H1 (cell line): Measurements from ENCODE around the gene GNL2. TPM values are rescaled to one million over a fixed set of nuclear protein-coding genes. Genes with fewer than 3 reads are reported as not detected.

Source experiments
- CTCF ChIA-PET: fragments of 300-600 bp; sonication (Branson Sonifier 250); formaldehyde crosslinking; loops from one replicate; lab custom pipeline; 2021; ENCODE audit not compliant: partially characterized antibody; lab: Charles Lee
- POLR2A ChIA-PET: fragments of 300-600 bp; sonication (Branson Sonifier 250); formaldehyde crosslinking; loops from one replicate; lab custom pipeline; 2021; ENCODE audit warnings: inconsistent platforms; ENCODE audit not compliant: partially characterized antibody; lab: Charles Lee
- DNase-seq, 2 experiments: peaks; one replicate each; pipeline versions ENCODE4 v3.0.0 to v3.0.0-alpha.2; 2010 to 2022; ENCODE audit warnings: low spot score in 2 of 2, low read depth in 1 of 2, mixed read lengths in 1 of 2
- FAIRE-seq: peaks from 2 replicates; lab custom pipeline; 2011; peaks lifted over from hg19 to GRCh38; lab: Jason Lieb, UNC
- H2AFZ ChIP-seq: 2 replicates; pipeline ENCODE4 v1.8.1; 2012; ENCODE audit warnings: low read length, inconsistent platforms
- H2AK5ac ChIP-seq: 2 replicates; pipeline ENCODE4 v1.6.1; 2013; ENCODE audit warnings: low read depth, low read length
- H2BK120ac ChIP-seq: replicated peaks from 2 replicates; pipeline ENCODE3; 2013; ENCODE audit warnings: low read depth, low read length, inconsistent platforms
- H2BK12ac ChIP-seq: 2 replicates; pipeline ENCODE4 v1.6.1; 2013; ENCODE audit warnings: low read depth, low read length
- H2BK15ac ChIP-seq: 2 replicates; pipeline ENCODE4 v1.6.1; 2013; ENCODE audit warnings: low read length
- H2BK20ac ChIP-seq: 2 replicates; pipeline ENCODE4 v1.6.1; 2013; ENCODE audit warnings: low read length
- H2BK5ac ChIP-seq: 2 replicates; pipeline ENCODE4 v1.6.1; 2013; ENCODE audit warnings: low read depth, low read length
- H3K14ac ChIP-seq: 2 replicates; pipeline ENCODE4 v1.6.1; 2013; ENCODE audit warnings: inconsistent platforms; ENCODE audit not compliant: insufficient read length
- H3K18ac ChIP-seq: 2 replicates; pipeline ENCODE4 v1.6.1; 2013; ENCODE audit warnings: low read length; ENCODE audit errors: extremely low read depth
- H3K23ac ChIP-seq: 2 replicates; pipeline ENCODE4 v1.6.1; 2013; ENCODE audit warnings: inconsistent platforms; ENCODE audit not compliant: insufficient read length
- H3K23me2 ChIP-seq: 2 replicates; pipeline ENCODE4 v1.6.1; 2013; ENCODE audit warnings: low read depth, low read length
- H3K27ac ChIP-seq: 2 replicates; pipeline ENCODE4 v1.6.1; 2011; ENCODE audit warnings: low read depth, low read length, inconsistent platforms
- H3K27me3 ChIP-seq, 4 experiments: replicated peaks in 1 of 4; 1 replicate in 1 of 4; 2 replicates in 3 of 4; pipeline versions ENCODE4 v1.6.1 to v1.8.1; 2011 to 2013; ENCODE audit warnings: low read length in 3 of 4, mild to moderate bottlenecking in 3 of 4, inconsistent platforms in 2 of 4, mixed read lengths in 2 of 4, moderate library complexity in 1 of 4; ENCODE audit not compliant: control insufficient read depth in 3 of 4, insufficient read depth in 3 of 4; ENCODE audit errors: extremely low read depth in 1 of 4
- H3K36me3 ChIP-seq, 4 experiments: 2 replicates each; pipeline versions ENCODE4 v1.6.1 to v1.8.1; 2011 to 2013; ENCODE audit warnings: mild to moderate bottlenecking in 4 of 4, low read length in 3 of 4, moderate library complexity in 2 of 4, control low read depth in 1 of 4, inconsistent platforms in 1 of 4; ENCODE audit not compliant: insufficient read depth in 4 of 4, control insufficient read depth in 2 of 4
- H3K4ac ChIP-seq: replicated peaks from 2 replicates; pipeline ENCODE3; 2013; ENCODE audit warnings: low read length, low read depth, mixed read lengths, inconsistent platforms; ENCODE audit not compliant: insufficient read length
- H3K4me1 ChIP-seq, 4 experiments: replicated peaks in 1 of 4; 1 replicate in 1 of 4; 2 replicates in 3 of 4; pipeline versions ENCODE4 v1.6.1 to v1.8.1; 2011 to 2013; ENCODE audit warnings: low read length in 3 of 4, inconsistent platforms in 2 of 4, mixed read lengths in 1 of 4; ENCODE audit not compliant: insufficient read depth in 4 of 4, control insufficient read depth in 3 of 4
- H3K4me2 ChIP-seq, 2 experiments: 2 replicates each; pipeline versions ENCODE4 v1.6.1 to v1.8.1; 2011 to 2013; ENCODE audit warnings: low read depth in 2 of 2, low read length in 2 of 2, control low read depth in 1 of 2, inconsistent platforms in 1 of 2, mild to moderate bottlenecking in 1 of 2; ENCODE audit not compliant: insufficient read depth in 1 of 2
- H3K4me3 ChIP-seq, 4 experiments: fragments of 200-600, 300-600 bp in 1 of 4; sonication (generic), shearing (Covaris generic), sonication (Bioruptor Twin) in 1 of 4; 2 replicates each; pipeline versions ENCODE4 v1.5.1 to v1.8.1; 2011 to 2016; ENCODE audit warnings: low read length in 4 of 4, low read depth in 3 of 4, control low read depth in 2 of 4, inconsistent platforms in 2 of 4, mild to moderate bottlenecking in 2 of 4, mixed read lengths in 1 of 4, moderate library complexity in 1 of 4; ENCODE audit not compliant: insufficient read depth in 2 of 4; ENCODE audit errors: extremely low read depth in 1 of 4
- H3K56ac ChIP-seq: replicated peaks from 2 replicates; pipeline ENCODE3; 2013; ENCODE audit warnings: low read depth, mild to moderate bottlenecking, mixed read lengths, low read length, inconsistent platforms; ENCODE audit not compliant: insufficient read length
- H3K79me1 ChIP-seq: 2 replicates; pipeline ENCODE4 v1.6.1; 2013; ENCODE audit warnings: low read depth, low read length, control low read depth
- H3K79me2 ChIP-seq, 2 experiments: 2 replicates each; pipeline versions ENCODE4 v1.6.1 to v1.8.1; 2012 to 2013; ENCODE audit warnings: low read length in 2 of 2, mild to moderate bottlenecking in 2 of 2, inconsistent platforms in 1 of 2; ENCODE audit not compliant: insufficient read depth in 2 of 2, control insufficient read depth in 1 of 2
- H3K9ac ChIP-seq, 4 experiments: replicated peaks in 1 of 4; 1 replicate in 1 of 4; 2 replicates in 3 of 4; pipeline versions ENCODE4 v1.6.1 to v1.8.1; 2011 to 2013; ENCODE audit warnings: low read depth in 3 of 4, low read length in 3 of 4, control low read depth in 2 of 4, mild to moderate bottlenecking in 2 of 4, moderate library complexity in 2 of 4, inconsistent platforms in 1 of 4; ENCODE audit errors: extremely low read depth in 1 of 4
- H3K9me3 ChIP-seq, 2 experiments: 2 replicates each; pipeline versions ENCODE4 v1.6.1 to v1.8.1; 2012 to 2013; ENCODE audit warnings: mild to moderate bottlenecking in 2 of 2, moderate library complexity in 2 of 2, control low read depth in 1 of 2, inconsistent platforms in 1 of 2, low read depth in 1 of 2, low read length in 1 of 2, mixed read lengths in 1 of 2; ENCODE audit not compliant: insufficient read depth in 2 of 2
- H4K20me1 ChIP-seq, 2 experiments: replicated peaks in 1 of 2; 2 replicates each; pipeline versions ENCODE3 to v1.8.1; 2011 to 2013; ENCODE audit warnings: inconsistent platforms in 2 of 2, low read length in 2 of 2, mild to moderate bottlenecking in 1 of 2; ENCODE audit not compliant: insufficient read depth in 2 of 2, control insufficient read depth in 1 of 2
- H4K5ac ChIP-seq: 2 replicates; pipeline ENCODE4 v1.6.1; 2013; ENCODE audit warnings: low read length, low read depth, mixed read lengths, inconsistent platforms; ENCODE audit not compliant: insufficient read length
- H4K8ac ChIP-seq: 2 replicates; pipeline ENCODE4 v1.8.0; 2013; ENCODE audit warnings: mild to moderate bottlenecking, moderate library complexity, low read length, inconsistent platforms; ENCODE audit not compliant: insufficient read depth; ENCODE audit errors: extremely low read depth
- H4K91ac ChIP-seq: replicated peaks from 2 replicates; pipeline ENCODE3; 2013; ENCODE audit warnings: low read length, mixed read lengths, inconsistent platforms; ENCODE audit not compliant: insufficient read length
- CBX5 ChIP-seq: fragments of 300-800, 300-1000 bp; sonication (generic); IDR thresholded peaks from 2 replicates; pipeline ENCODE4 v1.7.1; 2016; ENCODE audit warnings: antibody characterized with exemption, low read length, low read depth
- POLR2AphosphoS5 ChIP-seq: IDR thresholded peaks from 2 replicates; pipeline ENCODE4 v1.6.1; 2011; ENCODE audit warnings: low read depth, low read length
- SAP30 ChIP-seq: fragments of 300-600 bp; sonication (generic); IDR thresholded peaks from 2 replicates; pipeline ENCODE4 v1.7.1; 2012; ENCODE audit warnings: low read length, moderate library complexity, mild to moderate bottlenecking, inconsistent platforms; ENCODE audit not compliant: insufficient read depth, insufficient replicate concordance
- TCF12 ChIP-seq: IDR thresholded peaks from 2 replicates; pipeline ENCODE4 v1.6.1; 2011; ENCODE audit warnings: low read depth, mild to moderate bottlenecking, low read length
- WGBS, 2 experiments: shearing (Covaris generic) in 1 of 2; methylation state at CpG; one replicate each; pipeline versions ENCODE4 v1.1.6 to v1.1.7; 2013 to 2015; ENCODE audit warnings: low lambda C conversion rate in 2 of 2, mixed read lengths in 2 of 2, inconsistent platforms in 1 of 2, low coverage in 1 of 2, missing lambda C conversion rate in 1 of 2; ENCODE audit not compliant: insufficient replicate concordance in 2 of 2, insufficient coverage in 1 of 2, insufficient read length in 1 of 2; ENCODE audit errors: extremely low coverage in 1 of 2, missing lambda C conversion rate in 1 of 2; 5-methylcytosine and 5-hydroxymethylcytosine counted together
- long read RNA-seq, 2 experiments: library from RNA in 1 of 2; library from capped mRNA in 1 of 2; stranded (forward); transcript quantifications; one replicate each; pipeline ENCODE4 v2.0.0, GENCODE V29; 2021; ENCODE audit warnings: inconsistent platforms in 1 of 2
- polyA minus RNA-seq, 3 experiments: library from RNA; depleted of rRNA, polyadenylated mRNA; stranded (reverse); fragments of >200 nt; gene quantifications; 1 replicate in 2 of 3; 2 replicates in 1 of 3; pipeline ENCODE4 v1.2.3, GENCODE V29; 2011
- polyA plus RNA-seq, 7 experiments: library from polyadenylated mRNA; depleted of rRNA in 3 of 7; stranded (reverse) in 5 of 7; unstranded in 2 of 7; fragments of >200 nt in 5 of 7; fragments of 200-250 nt in 2 of 7; gene quantifications; 1 replicate in 5 of 7; 2 replicates in 1 of 7; 4 replicates in 1 of 7; pipeline versions ENCODE4 v1.2.1 to v1.2.3, GENCODE V29; 2011 to 2013; ENCODE audit warnings: missing spikeins in 2 of 7, mixed read lengths in 2 of 7
- total RNA-seq: library from RNA; stranded (reverse); fragmentation: NEBNext Ultra II Directional; extraction: Animal tissue kit (Norgen Biotek cat#: 25700); gene quantifications from 2 replicates; pipeline ENCODE4 v1.2.1, GENCODE V29; 2021
- TF ChIP-seq, protein P1 (sequence below): IDR thresholded peaks from 2 replicates; pipeline ENCODE4 v1.6.1; 2012; ENCODE audit warnings: inconsistent platforms
- TF ChIP-seq, protein P2 (sequence below): IDR thresholded peaks from 2 replicates; pipeline ENCODE4 v1.6.1; 2012; ENCODE audit warnings: inconsistent platforms

GNL2 gene
- total RNA-seq (88.3 and 95.6 TPM in 2 replicates), polyA plus RNA-seq (2011; rRNA removed) (14.0 and 22.2 TPM in 2 replicates), polyA minus RNA-seq (2011; rRNA and poly(A)+ RNA removed) (61.5 and 65.6 TPM in 2 replicates)
- polyA plus RNA-seq (2011; cell fraction: cytosol; rRNA removed): 48.1 TPM
- polyA plus RNA-seq (2011; cell fraction: nucleus; rRNA removed): 42.9 TPM
- 99.8 to 147 TPM (median 109 TPM) in 4 replicates for polyA plus RNA-seq (2012, experiment 1 of 2)
- 5.4 TPM for polyA plus RNA-seq (2012, experiment 2 of 2)
- polyA plus RNA-seq (2013, experiment 1 of 2): 160 TPM
- 161 TPM for polyA plus RNA-seq (2013, experiment 2 of 2)
- polyA minus RNA-seq (2011; cell fraction: cytosol; rRNA and poly(A)+ RNA removed): 62.8 TPM
- 123 TPM for polyA minus RNA-seq (2011; cell fraction: nucleus; rRNA and poly(A)+ RNA removed)
- long read RNA-seq, experiment 1, transcript GNL2-201 (16 exons, 2,334 nt): major isoform, 11 of 29 reads
- long read RNA-seq, experiment 1, transcript GNL2-202 (4 exons, 2,409 nt): minor isoform, 5 of 29 reads
- long read RNA-seq, experiment 1, partial matches to known transcripts: 6 of 29 reads
- long read RNA-seq, experiment 1, other reads (novel, unspliced or antisense): 3 of 29 reads
- long read RNA-seq, experiment 2, transcript GNL2-201 (16 exons, 2,334 nt): major isoform, 66 of 93 reads
- long read RNA-seq, experiment 2, transcript GNL2-202 (4 exons, 2,409 nt): minor isoform, 14 of 93 reads
- long read RNA-seq, experiment 2, partial matches to known transcripts: 10 of 93 reads
- long read RNA-seq, experiment 2, other reads (novel, unspliced or antisense): 3 of 93 reads

DNA sequence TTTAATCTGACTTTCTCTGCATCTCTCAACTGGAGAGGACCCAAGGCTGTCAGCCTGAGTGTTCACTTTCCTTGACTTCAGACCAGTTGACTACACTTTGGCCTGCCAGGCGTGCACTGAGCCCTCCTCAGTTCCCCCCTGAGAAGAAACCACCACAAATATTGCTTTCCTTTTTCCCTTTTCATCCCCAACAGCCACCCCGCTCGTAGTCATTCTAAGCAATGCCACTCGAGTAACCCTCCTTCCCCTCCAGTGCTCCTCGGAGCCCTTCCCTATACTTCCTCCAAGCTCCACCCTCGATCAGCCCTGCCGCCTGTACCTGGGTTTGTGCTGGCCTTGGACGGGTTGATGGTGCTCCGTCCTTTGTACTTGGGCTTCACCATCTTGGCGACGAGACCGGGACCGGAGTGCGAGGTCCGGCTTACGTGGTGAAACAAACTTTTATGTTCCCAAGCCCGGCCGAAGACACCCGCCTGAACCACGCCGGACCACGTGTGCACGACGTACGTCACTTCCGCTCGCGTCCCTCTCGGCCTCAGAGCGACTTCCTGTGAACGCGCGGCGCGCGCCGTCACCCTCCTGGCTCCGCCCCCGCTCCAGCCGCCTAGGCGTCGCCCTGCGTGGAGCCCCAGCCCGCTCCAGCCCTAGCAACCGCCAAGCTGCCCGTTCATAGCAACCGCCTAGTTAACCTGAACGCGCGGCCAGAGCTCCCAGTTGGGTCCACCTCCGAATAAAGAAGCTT, at the start of gene GNL2:
TSS of gene GNL2 (minus strand) at position 498 of the 742 bp plus-strand sequence. CDS start at position 383, 115 bp downstream.
- Histone ChIP-seq H2BK12ac (no peak within 1 kb of the TSS), H2BK20ac (no peak within 1 kb of the TSS), H4K8ac (peak within 1 kb of the TSS; percentile 93; the same call in 1 of the 2 replicates), H3K4me3 (peak within 1 kb of the TSS; percentile 80 to 97 (median 96)), H3K79me1 (peaks cover 12% of the 10 kb centered on the region), H3K27me3 (peaks cover 0 to 3% (median 0%) of the 10 kb centered on the region in 4 experiments; a peak in 2 of 7 replicates), H2BK5ac (peak within 1 kb of the TSS; percentile 90; the same call in 1 of the 2 replicates), H2BK120ac (no peak within 1 kb of the TSS), H4K5ac (peak within 1 kb of the TSS; percentile 56), H3K56ac (peak within 1 kb of the TSS; percentile 9), H3K79me2 (peaks cover 22 to 38% of the 10 kb centered on the region in 2 experiments), H3K9me3 (no peaks in the 10 kb centered on the region), H2BK15ac (no peak within 1 kb of the TSS), H3K18ac (peak within 1 kb of the TSS; percentile 60), H3K4ac (peak within 1 kb of the TSS; percentile 6), H3K4me2 (peak within 1 kb of the TSS; percentile 77 to 79), H3K9ac (peak within 1 kb of the TSS; percentile 89 to 96 (median 91)), H4K91ac (no peak within 1 kb of the TSS), H3K36me3 (peaks cover 16 to 27% (median 26%) of the 10 kb centered on the region in 4 experiments), H4K20me1 (peaks cover 0 to 3% of the 10 kb centered on the region in 2 experiments), H2AK5ac (no peak within 1 kb of the TSS), H3K14ac (no peak within 1 kb of the TSS), H3K4me1 (no peaks in the 10 kb centered on the region; a peak in 1 of 7 replicates), H3K23me2 (no peaks in the 10 kb centered on the region), H2AFZ (peak within 1 kb of the TSS; percentile 97), H3K27ac (peak within 1 kb of the TSS; percentile 87), H3K23ac (no peak within 1 kb of the TSS)
- POLR2A ChIA-PET: interaction anchor here (0.6 to 2.9 kb wide), 9 partner anchors 8 to 95 kb away, joined by 3 to 9 read pairs (median 3); partner anchors contain the start of gene SNIP1
- CTCF ChIA-PET: interaction anchor here (1.0 to 1.4 kb wide), 4 partner anchors 27 to 169 kb away, joined by 3 to 6 read pairs (median 4); partner anchors contain the start of gene EPHA10
- peak; percentile 86 to 98 for DNase-seq
- WGBS, 2 experiments: 0% methylated on average over 49 of the region's 51 CpGs; no CpG with 5 or more reads in 1 of the 2 experiments
- no peak for FAIRE-seq
- TF ChIP-seq POLR2AphosphoS5: peak; percentile 98
- no peak for TF ChIP-seq TCF12
- TF ChIP-seq, protein P1, sequence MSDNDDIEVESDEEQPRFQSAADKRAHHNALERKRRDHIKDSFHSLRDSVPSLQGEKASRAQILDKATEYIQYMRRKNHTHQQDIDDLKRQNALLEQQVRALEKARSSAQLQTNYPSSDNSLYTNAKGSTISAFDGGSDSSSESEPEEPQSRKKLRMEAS: peak; percentile 98
- TF ChIP-seq SAP30: peak; percentile 78
- no peak for TF ChIP-seq CBX5
- TF ChIP-seq, protein P2, sequence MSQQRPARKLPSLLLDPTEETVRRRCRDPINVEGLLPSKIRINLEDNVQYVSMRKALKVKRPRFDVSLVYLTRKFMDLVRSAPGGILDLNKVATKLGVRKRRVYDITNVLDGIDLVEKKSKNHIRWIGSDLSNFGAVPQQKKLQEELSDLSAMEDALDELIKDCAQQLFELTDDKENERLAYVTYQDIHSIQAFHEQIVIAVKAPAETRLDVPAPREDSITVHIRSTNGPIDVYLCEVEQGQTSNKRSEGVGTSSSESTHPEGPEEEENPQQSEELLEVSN: peak; percentile 64
